Skeletal muscle tissue (tissue), 5 donors: ENCODE data around the gene WNT2. TPM values are rescaled to one million over a fixed set of nuclear protein-coding genes. Genes with fewer than 3 reads are reported as not detected.

Source experiments
- H3K27ac ChIP-seq: one replicate; pipeline ENCODE4 v1.7.0; 2013; ENCODE audit warnings: mild to moderate bottlenecking, low read depth, low read length, inconsistent platforms
- H3K27me3 ChIP-seq, 3 donors: one replicate each; pipeline ENCODE4 v1.7.0; 2013; ENCODE audit warnings: low read length in 3 of 3; ENCODE audit not compliant: control insufficient read depth in 3 of 3, insufficient read depth in 3 of 3
- H3K36me3 ChIP-seq, 3 donors: one replicate each; pipeline ENCODE4 v1.7.0; 2013; ENCODE audit warnings: low read length in 3 of 3; ENCODE audit not compliant: control insufficient read depth in 3 of 3, insufficient read depth in 3 of 3
- H3K4me1 ChIP-seq, 3 donors: one replicate each; pipeline ENCODE4 v1.7.0; 2013; ENCODE audit warnings: low read length in 3 of 3, mild to moderate bottlenecking in 3 of 3; ENCODE audit not compliant: control insufficient read depth in 3 of 3, insufficient read depth in 3 of 3
- H3K4me3 ChIP-seq, 3 donors: one replicate each; pipeline ENCODE4 v1.7.0; 2013; ENCODE audit warnings: low read length in 3 of 3
- H3K9ac ChIP-seq, 3 donors: one replicate each; pipeline ENCODE4 v1.7.0; 2013; ENCODE audit warnings: low read length in 3 of 3, mild to moderate bottlenecking in 3 of 3, moderate library complexity in 2 of 3, low read depth in 1 of 3
- H3K9me3 ChIP-seq, 3 donors: one replicate each; pipeline ENCODE4 v1.7.0; 2013; ENCODE audit warnings: low read length in 3 of 3; ENCODE audit not compliant: control insufficient read depth in 3 of 3
- small RNA-seq: library from RNA; depleted of rRNA; stranded (forward); fragments of <200 nt; gene quantifications from one replicate; pipeline ENCODE3, GENCODE V24; 2014
- total RNA-seq: library from RNA; depleted of rRNA; stranded (reverse); fragments of >200 nt; gene quantifications from one replicate; pipeline ENCODE4 v1.2.3, GENCODE V29; 2014
- donor health status: Osteomylitis.

Gene WNT2
- total RNA-seq, 1 donor from 2014 or later, result 3.1 TPM

GRCh38 chr7:117229350-117229749 lies 93.5 kb downstream of the WNT2 start:
- H3K9ac ChIP-seq, result no peak overlapping the region
- peaks cover 0 to 8% (median 5%) of the 10 kb centered on the region in 3 donors for H3K36me3 ChIP-seq
- H3K4me3 ChIP-seq, result no peak overlapping the region
- H3K4me1 ChIP-seq, result no peaks in the 10 kb centered on the region
- H3K9me3 ChIP-seq, result no peaks in the 10 kb centered on the region
- H3K27me3 ChIP-seq, result no peaks in the 10 kb centered on the region
- H3K27ac ChIP-seq, result no peak overlapping the region

GRCh38 chr7:117227091-117227490 lies 95.8 kb downstream of the WNT2 start:
- Histone ChIP-seq H3K9me3 (no peaks in the 10 kb centered on the region), H3K4me1 (no peaks in the 10 kb centered on the region), H3K27me3 (no peaks in the 10 kb centered on the region), H3K4me3 (no peak overlapping the region), H3K9ac (no peak overlapping the region), H3K36me3 (peaks cover 6 to 18% (median 13%) of the 10 kb centered on the region in 3 donors), H3K27ac (no peak overlapping the region)

- Histone ChIP-seq H3K4me1 (no peaks in the 10 kb centered on the region), H3K27me3 (no peaks in the 10 kb centered on the region), H3K9ac (no peak overlapping the region), H3K4me3 (no peak overlapping the region), H3K36me3 (peaks cover 8 to 18% (median 13%) of the 10 kb centered on the region in 3 donors), H3K9me3 (no peaks in the 10 kb centered on the region), H3K27ac (no peak overlapping the region)
Observed at GRCh38 chr7:117225536-117225935, 97.3 kb downstream of the WNT2 start.

Small RNA genes within 50 kb of the gene (small RNA-seq; reads per million reads assigned to genes)
- gene MTCYBP6, result not detected

Other genes with a start within 250 kb of the WNT2 start
- not detected for gene ASZ1, start 104.4 kb upstream of the WNT2 start, total RNA-seq
- not detected for gene CFTR, start 157.0 kb upstream of the WNT2 start, total RNA-seq